CD4-positive, alpha-beta T cell treated with Interferon alpha-2 for 1 hour (primary cell): ENCODE measurements around the gene RAB42.
"Not testable (repeated sequence)": the region's sequence is repeated elsewhere in the genome, so short reads cannot be mapped to it uniquely, and the experiment has no call there.

ENCODE experiments used
- DNase-seq, 2 donors: peaks; one replicate each; pipeline ENCODE4 v3.0.0-alpha.2; 2020 to 2022

Gene RAB42

GRCh38 chr1:28591708-28592320 lies at the start of gene RAB42:
TSS of gene RAB42 (plus strand) at chr1:28592265. CDS start at chr1:28592512, 247 bp downstream.
- peak in 1 of 2 donors; percentile 21 for DNase-seq

DNA sequence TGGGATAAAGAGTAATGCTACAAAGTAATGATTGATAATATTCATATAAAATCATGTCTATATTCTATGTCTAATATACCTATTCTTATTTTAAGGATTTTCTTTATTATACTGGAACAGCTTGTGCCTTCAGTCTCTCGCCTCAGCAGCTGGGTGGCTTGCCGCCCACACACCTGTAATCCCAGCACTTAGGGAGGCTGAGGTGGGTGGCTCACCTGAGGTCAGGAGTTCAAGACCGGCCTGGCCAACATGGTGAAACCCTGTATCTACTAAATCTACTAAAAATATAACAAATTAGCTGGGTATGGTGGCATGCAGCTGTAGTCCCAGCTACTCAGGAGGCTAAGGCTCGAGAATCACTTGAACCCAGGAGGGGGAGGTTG lies 46.8 kb upstream of the RAB42 start:
- DNase-seq, result no peak

- no peak for DNase-seq
Observed at GRCh38 chr1:28548318-28548717, 43.7 kb upstream of the RAB42 start.

DNA sequence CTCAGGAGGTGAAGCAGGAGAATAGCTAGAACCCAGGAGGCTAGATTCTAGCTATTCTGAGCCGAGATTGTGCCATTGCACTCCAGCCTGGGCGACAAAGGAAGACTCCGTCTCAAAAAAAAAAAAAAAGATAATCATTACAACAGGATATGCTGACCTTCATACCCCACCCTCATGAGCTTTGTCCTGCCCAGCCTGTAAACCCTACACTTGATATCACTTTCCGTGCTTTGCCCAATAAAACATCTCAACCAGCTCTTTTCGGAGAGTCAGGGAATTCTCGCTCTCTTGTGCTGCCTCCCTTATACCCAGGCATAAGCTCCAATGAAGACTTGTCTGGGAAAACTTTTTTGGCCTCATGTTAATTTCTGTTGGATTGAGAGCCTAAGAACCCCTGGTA lies 40.7 kb upstream of the RAB42 start:
- no peak for DNase-seq

DNA sequence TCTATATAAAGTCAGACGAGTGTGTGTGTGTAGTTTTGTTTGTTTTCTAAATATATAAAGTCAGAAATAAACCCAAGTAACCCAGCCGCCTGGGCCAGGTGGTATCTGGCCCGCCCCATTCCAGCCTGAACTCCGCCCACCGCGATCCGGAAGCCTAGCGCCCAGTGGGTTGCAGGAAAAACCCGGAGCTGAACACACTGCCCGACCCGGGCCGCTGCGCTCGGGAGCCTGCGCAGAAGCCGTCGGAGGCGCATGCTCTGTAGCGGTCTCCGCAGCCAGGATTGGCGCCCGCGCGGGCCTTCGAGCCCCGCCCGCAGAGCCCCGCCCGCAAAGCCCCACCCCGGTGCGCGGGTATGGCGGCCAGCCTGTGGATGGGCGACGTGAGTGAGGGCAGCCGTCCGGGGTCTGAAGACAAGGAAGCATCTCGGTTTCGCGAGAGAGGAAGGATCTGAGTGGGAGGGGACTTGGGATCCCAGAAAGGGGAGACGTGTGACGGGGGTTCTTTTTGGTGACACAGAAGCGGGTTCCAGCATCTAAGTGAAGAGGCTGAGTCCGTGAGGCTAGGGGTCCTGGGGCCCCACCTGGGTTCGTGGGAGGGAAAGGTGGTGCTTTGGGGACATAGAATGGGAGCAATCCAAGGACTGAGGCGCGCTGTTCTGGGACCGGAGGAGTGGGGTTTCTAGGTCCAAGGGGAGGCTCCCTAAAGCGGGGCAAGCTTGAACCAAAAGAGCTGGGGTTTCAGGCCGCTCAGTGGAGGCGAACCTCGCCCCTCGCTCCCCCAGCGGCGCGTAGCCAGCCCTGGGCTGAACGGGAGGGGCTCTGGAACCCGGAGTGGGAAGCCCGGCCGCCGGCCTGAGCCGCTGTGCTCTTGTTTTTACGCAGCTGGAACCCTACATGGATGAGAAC lies 39.1 kb upstream of the RAB42 start, which contains the start of gene TRNAU1AP:
Gene TRNAU1AP, plus strand, starts transcription at position 328 of the 906 bp plus-strand sequence. Its CDS starts 26 bp downstream, at position 354.
- peak; percentile 96 to 98 for DNase-seq

- no peak for DNase-seq
Observed at GRCh38 chr1:28560886-28561285, 31.2 kb upstream of the RAB42 start.

GRCh38 chr1:28564310-28564709 lies 27.8 kb upstream of the RAB42 start:
- DNase-seq, result no peak

- no peak for DNase-seq
Observed at GRCh38 chr1:28565040-28565439, 27.0 kb upstream of the RAB42 start.

DNA sequence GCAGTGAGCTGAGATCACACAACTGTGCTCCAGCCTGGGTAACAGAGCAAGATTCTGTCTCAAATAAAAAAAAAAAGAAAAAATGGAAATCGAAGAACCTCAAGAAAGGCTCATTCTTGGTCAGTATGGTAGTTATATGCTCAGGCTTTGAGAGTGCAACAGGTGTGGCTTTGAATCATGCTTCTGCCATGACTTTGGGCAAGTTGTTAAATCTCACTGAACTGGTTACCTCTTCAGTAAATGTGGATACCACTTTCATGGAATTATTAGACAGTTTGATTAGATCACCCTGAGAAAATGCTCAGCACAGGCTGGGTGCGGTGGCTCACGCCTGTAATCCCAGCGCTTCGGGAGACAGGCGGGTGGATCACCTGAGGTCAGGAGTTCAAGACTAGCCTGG lies 26.3 kb upstream of the RAB42 start:
- no peak for DNase-seq

- DNase-seq, result no peak
Observed at GRCh38 chr1:28566931-28567330, 25.1 kb upstream of the RAB42 start.

GRCh38 chr1:28571911-28572310 lies 20.2 kb upstream of the RAB42 start:
- no peak for DNase-seq

DNA sequence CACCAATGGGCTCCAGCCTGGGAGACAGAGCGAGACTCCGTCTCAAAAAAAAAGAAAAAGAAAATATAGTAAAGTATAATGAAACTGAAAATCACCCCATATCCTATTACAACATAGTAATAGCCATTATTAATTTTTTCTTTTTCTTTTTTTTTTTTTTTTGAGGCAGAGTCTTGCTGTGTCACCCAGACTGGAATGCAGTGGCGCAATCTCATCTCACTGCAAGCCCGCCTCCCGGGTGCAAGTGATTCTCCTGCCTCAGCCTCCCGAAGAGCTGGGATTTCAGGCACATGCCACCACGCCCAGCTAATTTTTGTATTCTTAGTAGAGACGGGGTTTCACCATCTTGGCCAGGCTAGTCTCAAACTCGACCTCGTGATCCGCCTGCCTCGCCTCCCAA lies 19.2 kb upstream of the RAB42 start:
- DNase-seq, result not testable (repeated sequence)

DNA sequence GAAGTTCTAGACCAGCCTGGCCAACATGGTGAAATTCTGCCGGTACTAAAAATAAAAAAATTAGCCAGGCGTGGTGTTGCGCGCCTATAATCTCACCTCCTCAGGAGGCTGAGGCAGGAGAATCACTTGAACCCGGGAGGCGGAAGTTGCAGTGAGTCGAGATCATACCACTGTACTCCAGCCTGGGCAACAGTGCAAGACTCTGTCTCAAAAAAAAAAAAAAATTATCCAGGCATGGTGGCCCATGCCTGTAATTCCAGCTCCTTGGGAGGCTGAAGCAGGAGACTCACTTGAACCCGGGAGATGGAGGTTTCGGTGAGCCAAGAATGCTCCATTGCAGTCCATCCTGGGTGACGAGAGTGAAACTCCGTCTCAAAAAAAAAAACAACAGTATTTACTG lies 18.5 kb upstream of the RAB42 start:
- no peak for DNase-seq

GRCh38 chr1:28577052-28577678 lies 14.9 kb upstream of the RAB42 start:
- no peak for DNase-seq

- DNase-seq, result no peak
Observed at GRCh38 chr1:28577738-28578536, 14.1 kb upstream of the RAB42 start.

GRCh38 chr1:28578696-28579218 lies 13.3 kb upstream of the RAB42 start:
- DNase-seq, result no peak

- no peak for DNase-seq
Observed at GRCh38 chr1:28579401-28579800, 12.7 kb upstream of the RAB42 start.

DNA sequence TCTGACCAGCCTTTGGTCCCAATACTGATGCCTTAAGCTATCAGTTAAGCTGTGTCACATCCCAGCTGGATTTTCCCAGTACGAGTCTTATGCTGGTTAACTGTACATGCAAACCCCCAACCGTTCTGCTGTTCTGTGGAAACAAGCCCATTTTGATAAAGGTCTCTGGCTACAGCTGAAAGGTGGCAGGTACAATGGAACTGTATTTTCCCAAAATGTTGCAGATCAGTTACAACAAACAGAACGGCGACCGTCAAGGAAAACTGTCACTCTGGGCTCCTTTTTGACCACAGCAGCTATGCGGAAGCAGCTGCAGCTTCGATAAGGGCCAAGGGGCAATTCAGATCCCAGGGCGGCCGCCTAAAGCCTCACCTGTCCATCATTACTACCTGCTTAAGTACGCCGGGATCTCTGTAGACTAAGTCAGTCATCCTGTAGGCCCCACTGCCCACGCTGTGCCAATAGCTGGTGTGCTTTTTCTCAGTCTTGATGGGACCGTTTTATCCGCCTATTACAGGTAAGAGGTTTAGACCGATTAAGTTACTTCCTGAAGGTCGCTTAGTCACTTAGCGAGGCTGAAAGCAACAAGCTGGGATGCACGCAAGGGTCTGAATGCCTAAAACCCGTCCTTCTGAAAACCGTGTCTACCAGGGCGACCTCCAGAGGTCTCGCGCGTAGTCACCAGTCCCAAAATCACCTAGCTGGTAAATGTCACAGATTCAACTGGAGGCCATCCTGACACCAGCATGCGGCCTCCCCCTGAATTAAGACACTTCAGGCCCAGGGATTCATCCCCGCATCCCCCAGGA lies 11.1 kb upstream of the RAB42 start:
- DNase-seq, result peak; percentile 53 to 70

- peak; percentile 93 to 95 for DNase-seq
Observed at GRCh38 chr1:28581531-28582247, 10.4 kb upstream of the RAB42 start.

DNA sequence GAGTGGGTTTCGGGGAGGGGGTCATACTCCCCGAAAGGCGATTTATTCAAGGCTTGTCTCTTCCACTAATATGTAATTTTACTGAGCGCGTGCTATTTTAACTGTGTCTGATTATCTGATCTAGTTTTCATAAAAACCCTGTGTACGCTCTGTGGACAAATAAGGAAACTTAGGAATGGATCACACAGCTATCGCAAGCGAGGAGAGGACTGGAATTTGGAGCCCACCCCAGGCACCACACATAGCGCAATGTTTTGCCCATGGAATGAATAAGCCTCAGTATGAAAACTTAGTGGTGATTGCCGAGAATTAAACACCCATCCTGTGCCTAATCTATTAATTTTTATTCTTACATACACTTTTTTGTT lies 9.8 kb upstream of the RAB42 start:
- DNase-seq, result no peak
